Fibroblast of mammary gland (primary cell): Measurements from ENCODE around the gene AMPD2.

Source experiments
- DNase-seq: peaks from one replicate; pipeline ENCODE4 v3.0.0-alpha.2; 2010; ENCODE audit warnings: low read depth
- H3K4me3 ChIP-seq: 2 replicates; pipeline ENCODE4 v1.5.1; 2011; ENCODE audit warnings: low read depth, mild to moderate bottlenecking, low read length, moderate library complexity; ENCODE audit not compliant: control insufficient read depth
- CTCF ChIP-seq: conservative IDR thresholded peaks from 2 replicates; pipeline ENCODE4 v1.5.1; 2011; ENCODE audit warnings: low read depth, low read length, inconsistent platforms; ENCODE audit not compliant: control insufficient read depth, insufficient read depth

The AMPD2 gene

GRCh38 chr1:109634771-109635750 is 15.4 kb downstream of the AMPD2 start:
- no peak for TF ChIP-seq CTCF
- no peak overlapping the region for H3K4me3 ChIP-seq
- no peak for DNase-seq

- TF ChIP-seq CTCF: no peak
- DNase-seq: no peak
- no peak overlapping the region for H3K4me3 ChIP-seq
These were observed 16.2 kb downstream of the AMPD2 start for GRCh38 chr1:109635862-109636200.

- no peak overlapping the region for H3K4me3 ChIP-seq
- no peak for TF ChIP-seq CTCF
- DNase-seq: peak; percentile 78
These were observed 16.7 kb downstream of the AMPD2 start for GRCh38 chr1:109636201-109636952.

- DNase-seq: no peak
- TF ChIP-seq CTCF: no peak
These were observed 17.8 kb downstream of the AMPD2 start for GRCh38 chr1:109637446-109637845.

GRCh38 chr1:109639063-109639840 is 19.6 kb downstream of the AMPD2 start:
- H3K4me3 ChIP-seq: no peak overlapping the region
- TF ChIP-seq CTCF: no peak
- no peak for DNase-seq

More at GRCh38 chr1:109637446-109637845, 17.8 kb downstream of the AMPD2 start:
- H3K4me3 ChIP-seq: no peak overlapping the region

- DNase-seq: no peak
- no peak for TF ChIP-seq CTCF
- H3K4me3 ChIP-seq: no peak overlapping the region
These were observed 20.2 kb downstream of the AMPD2 start for GRCh38 chr1:109639841-109640184.
